Measurements from ENCODE around the gene LALBA. TPM values are rescaled to one million over a fixed set of nuclear protein-coding genes. Genes with fewer than 3 reads are reported as not detected.

The LALBA gene
- total RNA-seq = not detected

DNA sequence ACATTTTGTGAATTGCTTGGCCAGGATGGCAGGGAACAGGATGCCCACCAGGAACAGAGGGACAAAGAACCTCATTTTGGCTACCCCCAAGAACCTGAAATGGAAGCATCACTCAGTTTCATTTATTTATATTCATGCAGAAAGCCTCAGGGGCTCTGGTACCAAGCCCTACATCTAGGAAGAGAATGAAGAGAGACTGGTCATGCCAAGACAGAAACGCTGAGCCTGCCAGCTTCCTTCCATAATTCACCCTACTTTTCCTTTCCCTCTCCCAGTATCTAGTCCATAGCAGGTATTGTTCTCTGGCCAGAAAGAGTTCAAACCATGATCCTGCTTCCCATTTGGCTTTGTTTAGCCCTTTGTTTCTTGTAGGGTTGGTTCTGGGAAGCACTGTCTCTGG, at the start of gene LALBA:
LALBA (minus strand) TSS at position 101 of the 400 bp plus-strand sequence; CDS start at position 75, 26 bp downstream.
- WGBS, 2 donors = 18 to 25% methylated on average over 1 of the region's 1 CpG
- TF ChIP-seq, protein P1, sequence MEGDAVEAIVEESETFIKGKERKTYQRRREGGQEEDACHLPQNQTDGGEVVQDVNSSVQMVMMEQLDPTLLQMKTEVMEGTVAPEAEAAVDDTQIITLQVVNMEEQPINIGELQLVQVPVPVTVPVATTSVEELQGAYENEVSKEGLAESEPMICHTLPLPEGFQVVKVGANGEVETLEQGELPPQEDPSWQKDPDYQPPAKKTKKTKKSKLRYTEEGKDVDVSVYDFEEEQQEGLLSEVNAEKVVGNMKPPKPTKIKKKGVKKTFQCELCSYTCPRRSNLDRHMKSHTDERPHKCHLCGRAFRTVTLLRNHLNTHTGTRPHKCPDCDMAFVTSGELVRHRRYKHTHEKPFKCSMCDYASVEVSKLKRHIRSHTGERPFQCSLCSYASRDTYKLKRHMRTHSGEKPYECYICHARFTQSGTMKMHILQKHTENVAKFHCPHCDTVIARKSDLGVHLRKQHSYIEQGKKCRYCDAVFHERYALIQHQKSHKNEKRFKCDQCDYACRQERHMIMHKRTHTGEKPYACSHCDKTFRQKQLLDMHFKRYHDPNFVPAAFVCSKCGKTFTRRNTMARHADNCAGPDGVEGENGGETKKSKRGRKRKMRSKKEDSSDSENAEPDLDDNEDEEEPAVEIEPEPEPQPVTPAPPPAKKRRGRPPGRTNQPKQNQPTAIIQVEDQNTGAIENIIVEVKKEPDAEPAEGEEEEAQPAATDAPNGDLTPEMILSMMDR (IDR thresholded peaks at IDR 0.05) = no peak
- TF ChIP-seq POLR2A (IDR thresholded peaks at IDR 0.05) = no peak

DNA sequence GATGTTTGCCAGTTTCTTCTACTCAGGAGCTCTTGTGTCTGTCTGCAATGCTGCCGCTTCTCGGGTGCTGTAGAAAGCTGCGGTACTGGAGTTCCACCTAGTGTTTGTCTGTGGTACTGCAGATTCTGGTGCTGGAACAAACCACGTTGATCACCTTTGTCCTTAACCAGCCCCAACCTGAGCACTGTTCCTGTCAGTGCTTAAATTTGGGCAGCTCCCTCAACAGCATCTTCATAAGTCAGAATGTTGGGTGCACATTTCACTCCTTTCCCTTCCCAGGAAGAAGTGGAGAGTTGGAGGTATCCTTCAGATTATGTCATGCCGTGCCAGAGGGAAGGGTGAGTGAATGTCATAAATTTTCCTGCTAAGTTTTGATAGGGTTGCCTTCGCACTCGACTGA, 48.7 kb upstream of the LALBA start:
- no peak for DNase-seq
- no peak overlapping the region for H3K4me3 ChIP-seq
- no peaks in the 10 kb centered on the region for H3K36me3 ChIP-seq
- intact Hi-C loops (cut with DNase I) = no loop called here
- 21 to 22% methylated on average over 6 to 7 of the region's 7 CpGs for WGBS, 2 donors
- H3K27me3 ChIP-seq = peaks cover 0 to 37% (median 0%) of the 10 kb centered on the region in 4 donors
- H3K4me1 ChIP-seq = peaks cover 0 to 7% (median 0%) of the 10 kb centered on the region in 3 donors
- no peak overlapping the region for H3K27ac ChIP-seq
- H3K9me3 ChIP-seq = peaks cover 0 to 7% (median 0%) of the 10 kb centered on the region in 3 donors
- no peak for TF ChIP-seq POLR2A (IDR thresholded peaks at IDR 0.05)
- TF ChIP-seq, protein P1 (IDR thresholded peaks at IDR 0.05) = peak; percentile 81 to 99 (median 94)

More for the DNA sequence above, at the start of gene LALBA:
- H3K4me1 ChIP-seq = no peaks in the 10 kb centered on the region
- no peaks in the 10 kb centered on the region for H3K9me3 ChIP-seq
- no peak within 1 kb of the TSS for H3K27ac ChIP-seq
- no peaks in the 10 kb centered on the region for H3K27me3 ChIP-seq
- H3K36me3 ChIP-seq = no peaks in the 10 kb centered on the region
- no peak for DNase-seq
- H3K4me3 ChIP-seq = no peak within 1 kb of the TSS
- intact Hi-C loops (cut with DNase I) = no loop called here

DNA sequence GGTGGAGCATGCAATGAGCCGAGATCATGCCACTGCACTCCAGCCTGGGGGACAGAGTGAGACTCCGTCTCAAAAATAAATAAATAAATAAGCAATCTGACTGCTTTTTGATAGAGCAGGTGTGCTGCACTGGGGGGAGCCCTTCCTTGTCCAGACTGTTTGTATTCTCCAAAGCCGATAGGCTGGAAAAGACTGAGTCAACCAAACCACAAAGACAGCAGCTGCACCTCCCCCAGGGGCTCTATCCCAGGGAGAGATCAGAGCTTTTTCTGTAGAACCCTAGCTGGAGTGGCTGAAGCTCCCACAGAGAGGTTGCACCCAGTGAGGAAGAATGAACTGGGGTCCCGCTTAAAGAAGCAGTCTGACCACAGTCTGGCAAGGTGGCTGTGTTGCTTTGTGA, 45.8 kb upstream of the LALBA start:
- intact Hi-C loops (cut with DNase I) = no loop called here
- 75 to 78% methylated on average over 4 of the region's 4 CpGs for WGBS, 2 donors

DNA sequence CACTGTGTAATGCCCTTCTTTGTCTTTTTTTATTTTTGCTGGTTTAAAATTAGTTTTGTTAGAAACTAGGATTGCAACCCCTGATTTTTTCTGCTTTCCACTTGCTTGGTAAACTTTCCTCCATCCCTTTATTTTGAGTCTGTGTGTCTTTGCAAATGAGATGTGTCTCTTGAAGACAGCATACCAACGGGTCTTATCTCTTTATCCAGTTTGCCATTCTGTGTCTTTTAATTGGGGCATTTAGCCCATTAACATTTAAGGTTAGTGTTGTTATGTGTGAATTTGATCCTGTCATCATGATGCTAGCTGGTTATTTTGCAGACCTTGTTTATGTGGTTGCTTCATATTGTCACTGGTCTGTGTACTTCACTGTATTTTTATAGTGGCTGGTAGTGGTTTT, 43.5 kb upstream of the LALBA start:
- TF ChIP-seq, protein P1 (IDR thresholded peaks at IDR 0.05) = no peak
- TF ChIP-seq POLR2A (IDR thresholded peaks at IDR 0.05) = no peak
- Histone ChIP-seq H3K36me3 (no peaks in the 10 kb centered on the region), H3K27ac (no peak overlapping the region), H3K4me1 (no peaks in the 10 kb centered on the region), H3K9me3 (peaks cover 0 to 23% (median 0%) of the 10 kb centered on the region in 3 donors), H3K4me3 (no peak overlapping the region), H3K27me3 (peaks cover 0 to 28% (median 0%) of the 10 kb centered on the region in 4 donors)
- no peak for DNase-seq
- intact Hi-C loops (cut with DNase I) = no loop called here
- 61 to 71% methylated on average over 1 of the region's 1 CpG for WGBS, 2 donors

More for the DNA sequence above, 45.8 kb upstream of the LALBA start:
- no peak for DNase-seq
- peaks cover 0 to 16% (median 0%) of the 10 kb centered on the region in 3 donors for H3K9me3 ChIP-seq
- H3K4me3 ChIP-seq = no peak overlapping the region
- no peak overlapping the region for H3K27ac ChIP-seq
- H3K4me1 ChIP-seq = no peaks in the 10 kb centered on the region
- peaks cover 0 to 37% (median 0%) of the 10 kb centered on the region in 4 donors for H3K27me3 ChIP-seq
- H3K36me3 ChIP-seq = no peaks in the 10 kb centered on the region
- TF ChIP-seq POLR2A (IDR thresholded peaks at IDR 0.05) = no peak
- TF ChIP-seq, protein P1 (IDR thresholded peaks at IDR 0.05) = no peak

DNA sequence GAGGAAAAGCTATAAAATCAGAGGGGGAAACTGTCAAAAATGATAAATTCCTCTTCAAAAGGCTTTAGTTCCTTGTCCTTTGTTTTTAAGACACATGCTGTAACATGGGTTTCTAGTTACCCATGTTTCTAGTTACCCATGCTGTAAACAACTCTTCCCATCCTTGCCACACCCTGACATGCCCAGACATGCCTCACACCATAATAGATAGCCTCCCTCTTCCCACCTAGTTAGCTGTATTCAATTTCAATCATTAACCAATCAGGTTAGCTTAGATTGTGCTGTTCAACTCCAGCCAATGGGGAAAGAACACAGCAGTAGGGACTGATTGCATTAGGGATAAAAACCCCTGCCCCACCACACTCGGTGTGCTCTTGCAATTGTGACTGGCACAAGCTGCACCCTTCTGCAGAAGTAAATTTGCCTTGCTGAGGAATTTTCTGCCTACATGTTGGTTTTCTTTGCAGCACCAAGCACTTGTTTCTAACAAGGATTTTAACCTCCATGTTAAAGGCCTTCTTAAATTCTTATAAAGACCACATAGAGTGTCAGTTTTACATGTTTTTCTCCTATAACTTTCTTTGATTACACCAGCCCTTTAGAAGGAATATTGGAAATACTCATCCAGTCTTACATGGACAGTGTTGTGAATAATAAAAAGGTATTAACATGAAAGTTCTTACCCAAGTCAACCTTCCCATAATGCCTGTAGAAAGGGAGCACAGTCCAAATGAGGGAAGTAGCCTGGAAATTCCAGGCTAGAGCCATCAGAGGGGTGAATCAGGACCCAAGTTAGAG, 32.5 kb upstream of the LALBA start:
- Histone ChIP-seq H3K27me3 (no peaks in the 10 kb centered on the region), H3K4me3 (no peak overlapping the region), H3K9me3 (peaks cover 0 to 32% (median 4%) of the 10 kb centered on the region in 3 donors), H3K4me1 (no peaks in the 10 kb centered on the region), H3K36me3 (no peaks in the 10 kb centered on the region), H3K27ac (no peak overlapping the region)
- intact Hi-C loops (cut with DNase I) = no loop called here
- DNase-seq = no peak
- TF ChIP-seq, protein P1 (IDR thresholded peaks at IDR 0.05) = no peak
- TF ChIP-seq POLR2A (IDR thresholded peaks at IDR 0.05) = no peak
- WGBS, 2 donors = 62 to 67% methylated on average over 1 of the region's 1 CpG
